ENCODE data around the gene KCNT1.

The KCNT1 gene

DNA sequence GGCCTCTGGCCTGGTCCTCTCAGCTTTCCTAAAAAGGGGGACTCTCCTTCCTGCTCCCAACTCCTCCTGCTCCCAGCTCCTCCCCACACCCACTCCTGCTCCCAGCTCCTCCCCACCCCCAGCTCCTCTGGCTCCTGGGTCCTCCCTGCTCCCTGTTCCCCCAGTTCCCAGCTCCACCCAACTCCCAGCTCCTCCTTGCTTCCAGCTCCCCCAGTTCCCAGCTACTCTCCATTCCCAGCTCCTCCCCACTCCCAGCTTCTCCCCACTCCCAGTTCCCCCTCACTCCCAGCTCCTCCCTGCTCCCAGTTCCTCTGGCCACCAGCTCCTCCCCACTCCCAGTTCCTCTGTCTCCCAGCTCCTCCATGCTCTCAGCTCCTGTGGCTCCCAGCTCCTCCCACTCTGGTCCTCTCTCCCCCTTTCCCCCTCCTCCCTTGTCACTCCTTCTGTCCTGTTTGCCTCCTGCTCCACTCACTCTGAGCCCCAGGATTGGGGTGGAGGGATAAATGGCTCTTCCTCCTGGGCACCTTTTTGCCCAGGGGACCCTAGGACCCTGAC lies 75.7 kb downstream of the KCNT1 start:
- Histone ChIP-seq H3K27ac (ENCODE audit: low read depth, low read length) (no peak overlapping the region), H3K9ac (ENCODE audit: low read depth, low read length) (no peak overlapping the region), H3K27me3 (ENCODE audit: control insufficient read depth, insufficient read depth, low read length) (no peaks in the 10 kb centered on the region), H3K4me3 (ENCODE audit: low read depth, low read length) (no peak overlapping the region), H3K36me3 (ENCODE audit: control insufficient read depth, insufficient read depth, low read length) (no peaks in the 10 kb centered on the region), H3K9me3 (ENCODE audit: control insufficient read depth, insufficient read depth, low read length) (no peaks in the 10 kb centered on the region), H3K4me1 (ENCODE audit: control insufficient read depth, insufficient read depth, low read length) (no peaks in the 10 kb centered on the region)

DNA sequence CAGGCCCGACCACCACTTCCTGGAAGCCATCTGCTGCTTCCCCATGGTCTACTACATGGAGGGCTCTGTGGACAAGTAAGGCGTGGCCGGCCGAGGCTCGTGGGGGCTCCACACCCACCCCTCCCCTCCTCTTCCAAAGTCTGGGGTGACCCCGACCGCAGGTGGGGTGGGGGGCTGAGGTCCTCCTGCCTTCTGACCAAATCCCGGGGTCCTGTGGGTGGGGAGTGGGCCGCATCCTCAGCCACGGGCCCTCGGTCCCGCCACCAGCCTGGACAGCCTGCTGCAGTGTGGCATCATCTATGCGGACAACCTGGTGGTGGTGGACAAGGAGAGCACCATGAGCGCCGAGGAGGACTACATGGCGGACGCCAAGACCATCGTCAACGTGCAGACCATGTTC lies 76.4 kb downstream of the KCNT1 start:
- Histone ChIP-seq H3K4me1 (ENCODE audit: control insufficient read depth, insufficient read depth, low read length) (no peaks in the 10 kb centered on the region), H3K36me3 (ENCODE audit: control insufficient read depth, insufficient read depth, low read length) (no peaks in the 10 kb centered on the region), H3K9ac (ENCODE audit: low read depth, low read length) (no peak overlapping the region), H3K4me3 (ENCODE audit: low read depth, low read length) (no peak overlapping the region), H3K27me3 (ENCODE audit: control insufficient read depth, insufficient read depth, low read length) (no peaks in the 10 kb centered on the region), H3K9me3 (ENCODE audit: control insufficient read depth, insufficient read depth, low read length) (no peaks in the 10 kb centered on the region), H3K27ac (ENCODE audit: low read depth, low read length) (no peak overlapping the region)

DNA sequence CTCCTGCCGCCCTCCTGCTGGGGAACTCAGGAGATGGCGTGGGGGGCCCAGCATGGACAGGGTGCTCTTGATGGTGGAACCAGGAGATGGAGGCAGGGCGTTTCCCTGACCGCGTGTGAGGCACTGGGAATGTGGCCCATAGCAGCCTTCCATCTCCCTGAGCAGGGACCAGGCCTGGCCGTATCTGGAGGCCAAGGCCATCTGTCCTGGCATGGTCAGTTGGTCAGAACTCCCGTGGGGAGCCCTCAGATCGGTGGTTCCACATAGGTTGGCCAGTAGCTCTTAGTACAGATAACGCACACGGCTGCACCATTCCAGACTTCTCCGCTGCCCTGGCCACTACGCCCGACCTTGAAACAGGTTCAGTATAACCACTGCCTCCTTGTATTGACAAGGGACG lies 77.6 kb downstream of the KCNT1 start:
- Histone ChIP-seq H3K4me3 (ENCODE audit: low read depth, low read length) (no peak overlapping the region), H3K36me3 (ENCODE audit: control insufficient read depth, insufficient read depth, low read length) (no peaks in the 10 kb centered on the region), H3K27me3 (ENCODE audit: control insufficient read depth, insufficient read depth, low read length) (no peaks in the 10 kb centered on the region), H3K27ac (ENCODE audit: low read depth, low read length) (no peak overlapping the region), H3K4me1 (ENCODE audit: control insufficient read depth, insufficient read depth, low read length) (no peaks in the 10 kb centered on the region), H3K9me3 (ENCODE audit: control insufficient read depth, insufficient read depth, low read length) (no peaks in the 10 kb centered on the region), H3K9ac (ENCODE audit: low read depth, low read length) (no peak overlapping the region)

DNA sequence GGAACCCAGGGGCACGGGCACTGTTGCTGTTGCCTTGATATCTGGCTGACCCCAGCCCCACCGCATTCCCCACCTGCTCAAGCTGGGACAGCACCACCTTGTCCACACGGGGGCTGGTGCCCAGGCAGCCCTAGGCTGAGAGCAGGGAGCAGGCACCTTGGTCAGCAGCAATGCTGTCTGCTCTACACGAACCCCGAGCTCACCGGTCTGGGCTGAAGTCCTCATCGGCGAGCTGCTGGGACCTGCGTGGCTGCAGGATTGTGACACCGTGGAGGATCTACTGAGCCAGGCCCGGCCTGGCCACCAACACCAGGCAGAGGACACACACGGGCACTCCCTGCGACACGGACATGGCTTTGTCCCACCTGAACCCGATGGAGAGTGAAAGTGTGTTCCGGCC lies 78.1 kb downstream of the KCNT1 start:
- H3K9me3 ChIP-seq (ENCODE audit: control insufficient read depth, insufficient read depth, low read length): no peaks in the 10 kb centered on the region
- no peak overlapping the region for H3K9ac ChIP-seq (ENCODE audit: low read depth, low read length)
- no peak overlapping the region for H3K27ac ChIP-seq (ENCODE audit: low read depth, low read length)
- no peaks in the 10 kb centered on the region for H3K4me1 ChIP-seq (ENCODE audit: control insufficient read depth, insufficient read depth, low read length)
- H3K27me3 ChIP-seq (ENCODE audit: control insufficient read depth, insufficient read depth, low read length): no peaks in the 10 kb centered on the region
- H3K4me3 ChIP-seq (ENCODE audit: low read depth, low read length): no peak overlapping the region
- no peaks in the 10 kb centered on the region for H3K36me3 ChIP-seq (ENCODE audit: control insufficient read depth, insufficient read depth, low read length)

DNA sequence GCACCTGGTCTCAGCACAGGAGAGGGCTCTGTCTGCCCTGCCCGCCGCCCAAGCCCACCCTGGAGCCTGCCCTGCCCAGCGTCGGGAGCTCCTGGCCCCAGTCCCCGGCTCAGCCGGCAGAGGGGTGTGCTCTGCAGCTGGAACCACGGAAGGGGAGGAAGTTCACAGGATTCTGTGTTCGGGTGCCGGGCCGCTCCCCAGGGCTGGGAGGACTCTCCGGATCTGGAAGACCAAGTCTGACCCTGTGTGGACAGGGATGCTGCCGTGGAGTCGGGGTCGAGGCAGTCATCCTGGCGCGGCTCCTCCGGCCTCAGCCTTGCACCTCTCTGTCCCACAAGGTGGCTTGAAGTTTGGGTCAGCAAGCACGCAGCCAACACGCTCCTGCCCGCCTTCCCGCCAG lies 78.6 kb downstream of the KCNT1 start:
- Histone ChIP-seq H3K9me3 (ENCODE audit: control insufficient read depth, insufficient read depth, low read length) (no peaks in the 10 kb centered on the region), H3K27ac (ENCODE audit: low read depth, low read length) (no peak overlapping the region), H3K4me1 (ENCODE audit: control insufficient read depth, insufficient read depth, low read length) (no peaks in the 10 kb centered on the region), H3K4me3 (ENCODE audit: low read depth, low read length) (no peak overlapping the region), H3K27me3 (ENCODE audit: control insufficient read depth, insufficient read depth, low read length) (no peaks in the 10 kb centered on the region), H3K36me3 (ENCODE audit: control insufficient read depth, insufficient read depth, low read length) (no peaks in the 10 kb centered on the region), H3K9ac (ENCODE audit: low read depth, low read length) (no peak overlapping the region)

GRCh38 chr9:135782946-135783345 lies 81.0 kb downstream of the KCNT1 start:
- Histone ChIP-seq H3K9me3 (ENCODE audit: control insufficient read depth, insufficient read depth, low read length) (no peaks in the 10 kb centered on the region), H3K9ac (ENCODE audit: low read depth, low read length) (no peak overlapping the region), H3K4me1 (ENCODE audit: control insufficient read depth, insufficient read depth, low read length) (no peaks in the 10 kb centered on the region), H3K27ac (ENCODE audit: low read depth, low read length) (no peak overlapping the region), H3K36me3 (ENCODE audit: control insufficient read depth, insufficient read depth, low read length) (no peaks in the 10 kb centered on the region), H3K4me3 (ENCODE audit: low read depth, low read length) (no peak overlapping the region), H3K27me3 (ENCODE audit: control insufficient read depth, insufficient read depth, low read length) (no peaks in the 10 kb centered on the region)

- Histone ChIP-seq H3K4me1 (ENCODE audit: control insufficient read depth, insufficient read depth, low read length) (no peaks in the 10 kb centered on the region), H3K9ac (ENCODE audit: low read depth, low read length) (no peak overlapping the region), H3K36me3 (ENCODE audit: control insufficient read depth, insufficient read depth, low read length) (no peaks in the 10 kb centered on the region), H3K27ac (ENCODE audit: low read depth, low read length) (no peak overlapping the region), H3K27me3 (ENCODE audit: control insufficient read depth, insufficient read depth, low read length) (no peaks in the 10 kb centered on the region), H3K9me3 (ENCODE audit: control insufficient read depth, insufficient read depth, low read length) (no peaks in the 10 kb centered on the region), H3K4me3 (ENCODE audit: low read depth, low read length) (no peak overlapping the region)
Observed at GRCh38 chr9:135783540-135784245, 81.7 kb downstream of the KCNT1 start.

DNA sequence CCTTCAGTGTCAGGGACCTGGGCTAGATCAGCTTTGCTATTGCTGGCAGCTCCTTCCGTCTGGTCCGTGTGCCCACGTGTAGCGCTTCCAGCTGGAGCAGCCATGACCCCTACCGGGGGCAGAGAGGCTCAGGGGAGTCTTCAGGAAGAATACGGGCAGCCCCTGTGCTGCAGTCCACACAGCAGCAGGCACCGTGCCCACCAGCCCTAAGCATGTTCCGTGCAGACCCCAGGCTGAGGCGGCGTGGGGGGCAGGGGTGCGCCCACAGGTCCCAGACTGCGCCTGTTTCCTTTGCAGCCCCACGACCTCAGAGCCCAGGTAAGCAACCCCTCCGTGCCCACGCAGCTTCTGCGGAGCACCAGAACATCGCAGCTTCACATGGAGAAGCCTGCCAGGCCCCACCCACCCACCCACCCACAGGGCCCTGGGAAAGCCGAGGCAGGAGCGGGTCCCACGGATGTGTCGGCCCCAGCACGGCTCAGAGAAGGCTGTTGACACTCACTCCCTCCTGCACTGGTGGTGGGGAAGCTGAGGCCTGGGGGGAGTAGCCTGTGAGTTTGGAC lies 83.1 kb downstream of the KCNT1 start:
- no peaks in the 10 kb centered on the region for H3K9me3 ChIP-seq (ENCODE audit: control insufficient read depth, insufficient read depth, low read length)
- no peak overlapping the region for H3K27ac ChIP-seq (ENCODE audit: low read depth, low read length)
- no peak overlapping the region for H3K9ac ChIP-seq (ENCODE audit: low read depth, low read length)
- H3K27me3 ChIP-seq (ENCODE audit: control insufficient read depth, insufficient read depth, low read length): no peaks in the 10 kb centered on the region
- no peaks in the 10 kb centered on the region for H3K36me3 ChIP-seq (ENCODE audit: control insufficient read depth, insufficient read depth, low read length)
- no peaks in the 10 kb centered on the region for H3K4me1 ChIP-seq (ENCODE audit: control insufficient read depth, insufficient read depth, low read length)
- H3K4me3 ChIP-seq (ENCODE audit: low read depth, low read length): no peak overlapping the region

DNA sequence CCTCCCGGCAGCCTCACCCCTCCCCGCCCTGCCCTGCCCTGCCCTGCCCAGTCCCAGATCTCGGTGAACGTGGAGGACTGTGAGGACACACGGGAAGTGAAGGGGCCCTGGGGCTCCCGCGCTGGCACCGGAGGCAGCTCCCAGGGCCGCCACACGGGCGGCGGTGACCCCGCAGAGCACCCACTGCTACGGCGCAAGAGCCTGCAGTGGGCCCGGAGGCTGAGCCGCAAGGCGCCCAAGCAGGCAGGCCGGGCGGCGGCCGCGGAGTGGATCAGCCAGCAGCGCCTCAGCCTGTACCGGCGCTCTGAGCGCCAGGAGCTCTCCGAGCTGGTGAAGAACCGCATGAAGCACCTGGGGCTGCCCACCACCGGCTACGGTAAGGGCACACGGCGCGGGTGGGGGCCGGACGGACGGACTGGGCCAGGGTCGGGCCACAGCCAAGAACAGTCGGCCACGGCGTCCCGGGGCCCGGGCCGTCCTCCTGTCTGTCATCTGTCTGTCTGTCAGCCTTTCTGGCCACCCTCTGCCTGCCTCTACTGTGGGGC lies 84.2 kb downstream of the KCNT1 start:
- H3K9ac ChIP-seq (ENCODE audit: low read depth, low read length): no peak overlapping the region
- no peaks in the 10 kb centered on the region for H3K9me3 ChIP-seq (ENCODE audit: control insufficient read depth, insufficient read depth, low read length)
- H3K27me3 ChIP-seq (ENCODE audit: control insufficient read depth, insufficient read depth, low read length): no peaks in the 10 kb centered on the region
- no peaks in the 10 kb centered on the region for H3K36me3 ChIP-seq (ENCODE audit: control insufficient read depth, insufficient read depth, low read length)
- H3K4me3 ChIP-seq (ENCODE audit: low read depth, low read length): no peak overlapping the region
- no peak overlapping the region for H3K27ac ChIP-seq (ENCODE audit: low read depth, low read length)
- H3K4me1 ChIP-seq (ENCODE audit: control insufficient read depth, insufficient read depth, low read length): no peaks in the 10 kb centered on the region

DNA sequence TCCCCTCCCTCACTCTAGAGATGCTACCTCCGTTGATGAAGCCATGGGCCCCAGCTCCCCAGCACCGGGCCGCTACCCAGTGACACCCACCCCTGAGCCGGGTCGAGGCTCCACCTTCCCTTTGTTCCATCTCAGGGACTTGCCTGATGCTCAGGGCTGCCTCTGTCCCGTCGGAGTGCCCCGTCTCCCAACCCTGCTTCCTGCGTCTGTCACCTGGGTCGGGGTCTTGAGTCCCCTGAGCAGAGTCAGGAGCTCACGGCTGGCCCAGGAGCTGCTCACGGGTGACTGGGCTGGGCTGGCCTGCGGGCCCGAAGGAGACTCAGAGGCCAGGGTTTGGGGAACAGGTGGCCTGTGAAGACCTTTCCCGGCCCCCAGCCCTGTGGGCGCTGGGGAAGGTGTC lies 85.3 kb downstream of the KCNT1 start:
- H3K36me3 ChIP-seq (ENCODE audit: control insufficient read depth, insufficient read depth, low read length): no peaks in the 10 kb centered on the region
- no peaks in the 10 kb centered on the region for H3K27me3 ChIP-seq (ENCODE audit: control insufficient read depth, insufficient read depth, low read length)
- no peak overlapping the region for H3K27ac ChIP-seq (ENCODE audit: low read depth, low read length)
- H3K9ac ChIP-seq (ENCODE audit: low read depth, low read length): no peak overlapping the region
- H3K9me3 ChIP-seq (ENCODE audit: control insufficient read depth, insufficient read depth, low read length): no peaks in the 10 kb centered on the region
- H3K4me1 ChIP-seq (ENCODE audit: control insufficient read depth, insufficient read depth, low read length): no peaks in the 10 kb centered on the region
- no peak overlapping the region for H3K4me3 ChIP-seq (ENCODE audit: low read depth, low read length)

DNA sequence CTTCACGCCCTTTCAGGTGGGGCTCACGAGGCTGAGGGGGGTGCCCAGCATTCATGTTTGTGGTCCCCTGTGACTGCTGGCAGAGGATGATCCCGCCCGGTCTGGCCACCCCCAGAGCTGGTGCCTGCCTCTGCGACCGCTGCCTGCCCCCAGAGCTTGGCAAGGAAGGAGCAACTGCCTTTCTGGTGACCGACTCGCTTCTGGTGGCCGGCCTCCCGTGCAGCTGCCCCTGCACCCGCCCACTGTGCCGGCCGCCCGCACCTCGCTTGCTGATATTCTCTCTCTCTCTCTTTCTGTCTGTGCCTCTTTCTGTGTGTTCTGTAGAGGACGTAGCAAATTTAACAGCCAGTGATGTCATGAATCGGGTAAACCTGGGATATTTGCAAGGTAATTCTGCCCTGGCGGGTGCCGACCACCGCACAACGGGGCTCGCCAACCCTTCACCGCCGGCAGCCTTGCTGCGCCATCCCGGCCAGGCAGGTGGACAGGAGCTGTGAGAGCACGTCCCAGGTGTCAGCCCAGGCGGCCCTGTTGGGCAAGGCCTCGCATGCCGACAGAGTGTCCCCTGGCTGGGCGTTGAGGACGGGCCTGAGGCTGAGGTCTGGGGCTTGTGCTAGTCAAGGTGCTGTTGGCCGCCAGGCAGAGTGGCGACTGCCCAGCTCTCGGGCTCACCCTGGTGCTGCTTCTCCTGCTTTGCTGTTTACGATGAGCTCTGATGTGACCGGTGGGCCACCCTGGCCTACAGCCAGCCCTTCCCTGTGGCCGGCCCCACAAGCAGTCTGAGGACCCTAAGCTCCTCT lies 86.0 kb downstream of the KCNT1 start:
- Histone ChIP-seq H3K4me1 (ENCODE audit: control insufficient read depth, insufficient read depth, low read length) (no peaks in the 10 kb centered on the region), H3K27ac (ENCODE audit: low read depth, low read length) (no peak overlapping the region), H3K4me3 (ENCODE audit: low read depth, low read length) (no peak overlapping the region), H3K9ac (ENCODE audit: low read depth, low read length) (no peak overlapping the region), H3K36me3 (ENCODE audit: control insufficient read depth, insufficient read depth, low read length) (no peaks in the 10 kb centered on the region), H3K9me3 (ENCODE audit: control insufficient read depth, insufficient read depth, low read length) (no peaks in the 10 kb centered on the region), H3K27me3 (ENCODE audit: control insufficient read depth, insufficient read depth, low read length) (no peaks in the 10 kb centered on the region)
